Natural killer cell treated with Interleukin-12 subunit alpha and Interleukin-12 subunit beta and Interleukin-15 and Interleukin-18, amount 100 ng/mL, for 72 hours (primary cell): Measurements from ENCODE around the gene PRKG1. TPM values are rescaled to one million over a fixed set of nuclear protein-coding genes. Genes with fewer than 3 reads are reported as not detected.

ENCODE experiments used
- ATAC-seq, 2 donors: fragments of 150-1000 bp; cut with Tn5 transposase in 1 of 2; sonication (Bioruptor Pico), chemical (Tn5 transposase) in 1 of 2; 2 replicates each; pipeline ENCODE4 v1.10.0; 2021
- DNase-seq: peaks from one replicate; pipeline ENCODE4 v3.0.0; 2022; ENCODE audit warnings: low spot score
- H3K27ac Mint-ChIP-seq, 2 donors: 1 replicate in 1 of 2; 2 replicates in 1 of 2; pipeline ENCODE4 v1.8.0; 2022; ENCODE audit warnings: mixed read lengths in 2 of 2, mild to moderate bottlenecking in 1 of 2, moderate library complexity in 1 of 2
- H3K27me3 Mint-ChIP-seq, 2 donors: 1 replicate in 1 of 2; 2 replicates in 1 of 2; pipeline ENCODE4 v1.8.0; 2022; ENCODE audit warnings: mixed read lengths in 2 of 2
- H3K36me3 Mint-ChIP-seq: one replicate; pipeline ENCODE4 v1.8.0; 2022; ENCODE audit warnings: mixed read lengths
- H3K4me1 Mint-ChIP-seq, 2 donors: 1 replicate in 1 of 2; 2 replicates in 1 of 2; pipeline ENCODE4 v1.8.0; 2022; ENCODE audit warnings: low read depth in 2 of 2, mixed read lengths in 2 of 2, mild to moderate bottlenecking in 1 of 2
- H3K4me3 Mint-ChIP-seq: one replicate; pipeline ENCODE4 v1.8.0; 2022; ENCODE audit warnings: mixed read lengths
- H3K9me3 Mint-ChIP-seq: 2 replicates; pipeline ENCODE4 v1.8.0; 2022; ENCODE audit warnings: mixed read lengths
- total RNA-seq, 2 donors: library from RNA; stranded (reverse); gene quantifications; one replicate each; pipeline ENCODE4 v1.2.3, GENCODE V29; 2022

The PRKG1 gene
- total RNA-seq, 2 donors from 2014 or later: 0.10 TPM; not detected in 1

DNA sequence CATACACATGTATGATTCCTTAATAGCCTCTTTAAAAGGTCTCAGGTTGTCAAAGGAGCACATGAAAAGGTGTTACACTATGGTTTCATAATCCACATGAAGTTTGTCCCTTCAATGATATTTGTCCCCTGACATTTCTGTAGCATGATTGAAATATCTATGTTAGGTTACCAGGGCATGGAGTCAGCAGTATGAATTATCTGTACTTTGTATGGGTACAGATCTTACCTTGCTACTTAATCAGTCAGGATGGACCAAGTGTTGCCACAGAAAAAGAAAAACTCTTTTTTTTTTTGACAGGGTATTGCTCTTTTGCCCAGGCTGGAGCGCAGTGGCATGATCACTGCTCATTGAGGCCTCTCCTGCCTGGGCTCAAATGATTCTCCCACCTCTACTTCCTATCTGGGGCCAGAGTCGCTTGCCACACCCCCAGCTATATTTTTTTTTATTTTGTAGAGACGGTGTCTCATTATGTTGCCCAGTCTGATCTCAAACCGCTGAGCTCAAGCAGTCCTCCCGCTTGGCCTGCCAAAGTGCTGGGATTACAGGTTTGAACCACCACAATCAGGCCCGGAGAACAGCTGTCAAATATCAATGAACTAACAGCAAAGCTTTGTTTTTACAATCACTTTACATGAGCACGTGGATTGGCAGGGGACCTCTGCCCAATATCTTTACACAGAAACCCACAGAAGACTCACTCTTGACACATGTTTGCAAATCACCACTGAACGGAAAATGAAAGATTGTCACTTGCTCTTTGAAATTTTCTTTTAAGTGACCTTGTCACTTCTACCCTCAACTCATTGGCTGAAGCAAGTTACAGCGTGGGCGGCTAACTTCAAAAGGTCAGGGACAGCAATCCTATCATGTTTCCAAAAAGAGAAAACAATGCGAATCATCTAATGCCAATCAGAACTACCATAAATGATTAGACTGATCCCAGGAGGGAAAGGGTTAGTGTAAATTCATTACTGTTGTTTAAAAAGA, 140.2 kb downstream of the PRKG1 start:
- H3K36me3 Mint-ChIP-seq: peaks cover 4% of the 10 kb centered on the region
- no peak overlapping the region for H3K27ac Mint-ChIP-seq
- no peak for DNase-seq
- no peaks in the 10 kb centered on the region for H3K9me3 Mint-ChIP-seq
- no peak overlapping the region for H3K4me3 Mint-ChIP-seq
- H3K4me1 Mint-ChIP-seq: no peaks in the 10 kb centered on the region
- ATAC-seq: no peak
- H3K27me3 Mint-ChIP-seq: peaks cover 0 to 3% of the 10 kb centered on the region in 2 donors

DNA sequence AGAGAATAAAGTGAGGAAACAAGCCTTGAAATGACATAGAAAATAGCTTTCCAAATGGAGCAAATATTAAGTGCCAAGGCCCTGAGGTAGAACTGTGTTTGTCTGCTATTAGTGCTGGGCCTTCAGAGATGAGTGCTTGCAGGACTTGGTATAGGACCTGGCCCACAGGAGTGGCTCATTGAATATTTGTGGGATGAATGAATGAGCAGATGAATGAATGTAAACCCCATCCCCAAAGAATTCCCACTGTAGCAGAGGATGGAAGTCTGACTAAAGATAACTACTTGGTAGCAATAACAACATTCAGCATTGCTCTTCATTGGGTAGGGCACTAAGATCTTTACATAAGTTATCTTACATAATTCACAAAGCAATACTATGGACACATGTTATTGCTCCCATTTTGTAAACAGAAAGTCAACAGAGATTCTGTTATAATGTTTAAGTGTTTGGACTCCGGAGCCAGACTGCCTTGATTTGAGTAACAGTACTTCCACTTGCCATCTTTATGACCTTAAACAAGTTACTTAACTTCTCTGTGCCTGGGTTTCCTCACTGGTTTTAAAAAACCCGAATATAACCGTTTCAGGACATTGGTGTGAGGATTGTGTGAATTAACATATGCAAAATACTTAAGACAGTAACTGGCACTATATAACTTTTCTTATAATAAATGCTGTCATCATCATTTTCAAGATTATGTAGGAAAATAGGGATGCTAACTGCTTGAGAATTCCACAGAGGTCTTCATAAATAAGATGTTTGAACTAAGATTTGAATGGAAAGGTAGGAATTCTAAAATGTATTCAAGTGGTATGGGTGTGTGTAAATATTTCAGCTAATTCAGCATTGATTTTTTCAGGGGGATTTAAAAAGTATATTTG, 141.9 kb downstream of the PRKG1 start:
- no peaks in the 10 kb centered on the region for H3K4me1 Mint-ChIP-seq
- no peaks in the 10 kb centered on the region for H3K9me3 Mint-ChIP-seq

DNA sequence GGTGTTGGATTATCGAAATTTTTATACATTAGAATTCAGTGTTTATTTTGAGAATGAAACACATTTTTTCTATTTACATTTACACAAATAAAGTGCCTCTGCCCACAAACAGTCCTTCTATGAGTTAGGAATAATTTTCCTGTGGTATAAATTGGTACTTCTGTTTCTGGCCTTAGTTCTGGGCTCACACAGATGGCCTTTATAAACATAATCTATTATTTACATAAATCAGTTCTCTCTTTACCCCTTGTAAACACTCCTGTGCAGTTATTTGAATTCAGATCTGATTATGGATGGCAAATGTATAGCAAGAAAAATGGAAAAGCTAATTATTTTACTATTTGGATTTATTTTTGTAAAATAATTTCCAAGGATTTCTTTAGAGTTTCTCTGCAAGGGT, 143.2 kb downstream of the PRKG1 start:
- Mint-ChIP-seq H3K27me3 (no peaks in the 10 kb centered on the region), H3K36me3 (no peaks in the 10 kb centered on the region), H3K4me1 (no peaks in the 10 kb centered on the region), H3K4me3 (no peak overlapping the region), H3K27ac (no peak overlapping the region), H3K9me3 (no peaks in the 10 kb centered on the region)
- no peak for DNase-seq
- no peak for ATAC-seq

More for the DNA sequence above, 141.9 kb downstream of the PRKG1 start:
- Mint-ChIP-seq H3K36me3 (no peaks in the 10 kb centered on the region), H3K4me3 (no peak overlapping the region), H3K27me3 (no peaks in the 10 kb centered on the region), H3K27ac (no peak overlapping the region)
- ATAC-seq: no peak
- DNase-seq: no peak

GRCh38 chr10:51224671-51225161, 150.4 kb downstream of the PRKG1 start:
- Mint-ChIP-seq H3K4me3 (no peak overlapping the region), H3K36me3 (no peaks in the 10 kb centered on the region), H3K9me3 (no peaks in the 10 kb centered on the region), H3K27ac (no peak overlapping the region), H3K4me1 (peaks cover 0 to 3% of the 10 kb centered on the region in 2 donors), H3K27me3 (no peaks in the 10 kb centered on the region)
- ATAC-seq (no peak), DNase-seq (no peak)

DNA sequence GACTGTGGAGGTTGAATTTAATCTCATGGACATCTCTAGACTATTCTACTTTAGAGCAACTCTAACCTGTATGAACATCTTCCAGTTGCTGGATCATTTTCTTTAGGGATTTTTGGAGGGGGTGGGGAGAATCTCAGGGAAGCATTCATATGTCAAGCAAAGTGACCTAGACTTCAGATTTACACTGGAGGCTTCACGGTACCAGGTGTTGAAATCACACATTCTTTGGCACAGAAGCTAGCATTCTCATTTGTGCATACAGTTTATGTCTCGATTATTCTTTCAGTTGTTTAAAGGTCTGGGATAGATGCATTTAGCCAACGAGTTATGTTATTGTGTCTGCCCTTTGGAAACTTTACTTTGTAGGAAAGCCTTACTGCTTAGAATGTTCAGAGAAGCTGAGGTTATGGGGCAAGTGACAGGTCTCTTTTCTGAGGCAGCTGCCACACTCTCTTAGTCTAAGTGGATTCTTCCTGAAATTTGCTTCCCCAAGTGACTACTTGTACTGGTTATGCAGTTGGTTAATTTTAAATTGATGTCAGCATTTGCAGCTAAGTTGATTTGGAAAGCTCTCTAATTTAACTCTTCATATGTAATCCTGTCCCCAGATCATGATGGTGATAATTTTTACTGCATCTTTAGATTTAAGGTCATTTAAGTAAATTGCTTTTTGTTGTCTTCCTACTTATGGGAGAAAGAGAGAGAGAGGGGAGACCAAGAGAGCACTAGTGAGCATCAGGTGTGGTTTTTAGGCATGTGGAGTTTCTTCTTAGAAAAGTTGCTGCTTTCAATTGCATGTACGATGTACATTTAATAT, 153.8 kb downstream of the PRKG1 start:
- Mint-ChIP-seq H3K9me3 (no peaks in the 10 kb centered on the region), H3K36me3 (no peaks in the 10 kb centered on the region), H3K27ac (no peak overlapping the region), H3K4me1 (peaks cover 0 to 3% of the 10 kb centered on the region in 2 donors), H3K27me3 (no peaks in the 10 kb centered on the region), H3K4me3 (no peak overlapping the region)
- no peak for ATAC-seq
- no peak for DNase-seq

DNA sequence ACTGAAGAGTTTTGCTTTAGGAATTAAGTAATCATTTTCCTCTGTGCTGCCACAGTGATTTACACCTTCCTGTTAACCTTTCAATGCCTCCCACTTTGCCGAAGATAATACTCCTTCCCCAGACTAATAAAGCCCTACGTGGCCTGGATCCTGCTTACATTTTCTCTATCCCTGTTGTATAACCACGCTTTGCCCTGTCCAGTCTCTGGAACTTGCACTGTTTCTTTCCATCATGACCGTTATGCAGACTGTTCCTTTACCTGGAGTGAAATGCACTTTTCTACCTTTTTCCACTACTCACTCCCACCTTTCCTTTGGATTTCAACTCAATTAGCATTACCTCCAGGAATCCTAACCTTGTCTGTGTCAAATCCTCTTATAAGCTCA, 154.4 kb downstream of the PRKG1 start:
- no peak overlapping the region for H3K4me3 Mint-ChIP-seq
- H3K36me3 Mint-ChIP-seq: no peaks in the 10 kb centered on the region
- peaks cover 0 to 3% of the 10 kb centered on the region in 2 donors for H3K4me1 Mint-ChIP-seq
- H3K9me3 Mint-ChIP-seq: no peaks in the 10 kb centered on the region
- no peaks in the 10 kb centered on the region for H3K27me3 Mint-ChIP-seq
- ATAC-seq: no peak
- DNase-seq: no peak
- H3K27ac Mint-ChIP-seq: no peak overlapping the region

- H3K36me3 Mint-ChIP-seq: no peaks in the 10 kb centered on the region
- no peak for ATAC-seq
- DNase-seq: no peak
- H3K4me1 Mint-ChIP-seq: no peaks in the 10 kb centered on the region
- H3K27me3 Mint-ChIP-seq: no peaks in the 10 kb centered on the region
- H3K4me3 Mint-ChIP-seq: no peak overlapping the region
- H3K9me3 Mint-ChIP-seq: no peaks in the 10 kb centered on the region
- H3K27ac Mint-ChIP-seq: no peak overlapping the region
Measured at GRCh38 chr10:51230887-51231585, 156.7 kb downstream of the PRKG1 start.

GRCh38 chr10:51231754-51232153, 157.5 kb downstream of the PRKG1 start:
- Mint-ChIP-seq H3K27me3 (no peaks in the 10 kb centered on the region), H3K4me3 (no peak overlapping the region), H3K36me3 (no peaks in the 10 kb centered on the region), H3K27ac (no peak overlapping the region), H3K4me1 (no peaks in the 10 kb centered on the region), H3K9me3 (no peaks in the 10 kb centered on the region)
- DNase-seq (no peak), ATAC-seq (no peak)

GRCh38 chr10:51233337-51234100, 159.2 kb downstream of the PRKG1 start:
- H3K4me1 Mint-ChIP-seq: no peaks in the 10 kb centered on the region
- H3K27ac Mint-ChIP-seq: no peak overlapping the region
- no peaks in the 10 kb centered on the region for H3K36me3 Mint-ChIP-seq
- H3K4me3 Mint-ChIP-seq: no peak overlapping the region
- no peak for ATAC-seq
- H3K9me3 Mint-ChIP-seq: no peaks in the 10 kb centered on the region
- no peaks in the 10 kb centered on the region for H3K27me3 Mint-ChIP-seq
- DNase-seq: no peak

GRCh38 chr10:51235865-51236264, 161.6 kb downstream of the PRKG1 start:
- no peaks in the 10 kb centered on the region for H3K36me3 Mint-ChIP-seq
- no peak for ATAC-seq

DNA sequence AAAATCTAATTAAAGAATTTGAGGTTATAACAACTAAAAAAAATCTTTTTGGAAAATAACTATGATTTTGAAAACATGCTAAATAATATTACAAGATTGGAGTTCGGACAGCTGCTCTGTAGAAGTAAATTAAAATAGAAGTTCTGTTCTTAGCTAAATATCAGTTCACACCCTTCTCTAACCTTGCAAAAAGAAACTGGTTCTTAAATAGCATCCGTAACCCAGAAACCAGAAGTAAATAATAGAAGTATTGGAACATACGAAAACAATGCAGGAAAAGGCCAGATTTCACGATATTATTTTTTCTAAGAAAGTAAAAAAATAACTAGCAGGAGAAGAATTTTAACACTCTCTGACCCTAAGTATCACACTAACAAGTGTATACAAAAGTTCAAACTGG, 164.7 kb downstream of the PRKG1 start:
- Mint-ChIP-seq H3K27me3 (no peaks in the 10 kb centered on the region), H3K9me3 (no peaks in the 10 kb centered on the region), H3K4me1 (no peaks in the 10 kb centered on the region), H3K4me3 (no peak overlapping the region), H3K36me3 (no peaks in the 10 kb centered on the region), H3K27ac (no peak overlapping the region)
- ATAC-seq: no peak
- DNase-seq: no peak

More at GRCh38 chr10:51235865-51236264, 161.6 kb downstream of the PRKG1 start:
- H3K4me3 Mint-ChIP-seq: no peak overlapping the region
- H3K4me1 Mint-ChIP-seq: no peaks in the 10 kb centered on the region
- H3K9me3 Mint-ChIP-seq: no peaks in the 10 kb centered on the region
- no peak for DNase-seq
- no peaks in the 10 kb centered on the region for H3K27me3 Mint-ChIP-seq
- no peak overlapping the region for H3K27ac Mint-ChIP-seq

DNA sequence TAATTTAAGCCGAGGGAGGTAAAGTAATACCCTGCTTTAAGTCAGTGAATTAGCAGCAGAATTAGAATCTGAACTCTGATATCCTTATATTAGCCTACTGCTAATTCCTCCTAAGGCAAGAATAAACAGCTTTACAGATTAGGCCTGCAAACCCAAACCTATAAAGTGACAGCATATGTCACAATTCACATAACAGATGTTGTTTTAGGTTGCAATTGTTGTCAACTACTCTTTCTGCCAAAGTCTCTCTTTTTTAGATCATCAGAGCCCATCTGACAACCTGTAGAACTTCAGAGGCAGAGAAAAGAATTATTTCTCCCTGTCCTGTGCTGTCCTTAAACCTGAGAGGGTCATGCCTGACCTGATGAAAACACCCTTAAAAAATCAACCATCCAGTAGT, 167.2 kb downstream of the PRKG1 start:
- Mint-ChIP-seq H3K27me3 (no peaks in the 10 kb centered on the region), H3K9me3 (no peaks in the 10 kb centered on the region)

More for the DNA sequence above, 167.2 kb downstream of the PRKG1 start:
- Mint-ChIP-seq H3K27ac (no peak overlapping the region), H3K36me3 (no peaks in the 10 kb centered on the region), H3K4me3 (no peak overlapping the region), H3K4me1 (no peaks in the 10 kb centered on the region)
- DNase-seq (no peak), ATAC-seq (no peak)
